HG02970 (cell line): ENCODE measurements around the gene CSNK1D.

Experiments
- ATAC-seq: cut with Tn5 transposase; IDR thresholded peaks from one replicate; pipeline ENCODE4 v1.9.1; 2021; ENCODE audit warnings: mild to moderate bottlenecking, moderate library complexity, moderate number of reproducible peaks; ENCODE audit not compliant: unreplicated experiment, low FRiP score

CSNK1D gene

GRCh38 chr17:82296511-82297279 lies 23.2 kb upstream of the CSNK1D start:
- no peak for ATAC-seq

DNA sequence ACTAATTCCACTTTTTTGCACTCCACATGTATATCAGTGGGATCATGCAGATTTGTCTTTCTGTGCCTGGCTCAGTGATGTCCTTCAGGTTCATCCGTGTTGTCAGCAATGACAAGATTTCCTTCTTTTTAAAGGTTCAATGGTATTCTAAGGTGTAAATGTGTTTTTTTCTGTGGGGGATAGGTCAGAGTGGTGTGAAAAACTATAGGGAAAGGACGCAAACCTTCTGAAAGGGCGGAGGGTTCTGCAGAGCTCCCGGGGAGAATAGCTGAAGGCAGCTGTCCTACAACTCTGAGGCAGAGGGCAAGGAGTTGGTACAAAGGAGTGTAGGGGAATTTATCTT lies 21.9 kb upstream of the CSNK1D start:
- no peak for ATAC-seq

GRCh38 chr17:82294064-82294773 lies 20.7 kb upstream of the CSNK1D start:
- ATAC-seq = no peak

DNA sequence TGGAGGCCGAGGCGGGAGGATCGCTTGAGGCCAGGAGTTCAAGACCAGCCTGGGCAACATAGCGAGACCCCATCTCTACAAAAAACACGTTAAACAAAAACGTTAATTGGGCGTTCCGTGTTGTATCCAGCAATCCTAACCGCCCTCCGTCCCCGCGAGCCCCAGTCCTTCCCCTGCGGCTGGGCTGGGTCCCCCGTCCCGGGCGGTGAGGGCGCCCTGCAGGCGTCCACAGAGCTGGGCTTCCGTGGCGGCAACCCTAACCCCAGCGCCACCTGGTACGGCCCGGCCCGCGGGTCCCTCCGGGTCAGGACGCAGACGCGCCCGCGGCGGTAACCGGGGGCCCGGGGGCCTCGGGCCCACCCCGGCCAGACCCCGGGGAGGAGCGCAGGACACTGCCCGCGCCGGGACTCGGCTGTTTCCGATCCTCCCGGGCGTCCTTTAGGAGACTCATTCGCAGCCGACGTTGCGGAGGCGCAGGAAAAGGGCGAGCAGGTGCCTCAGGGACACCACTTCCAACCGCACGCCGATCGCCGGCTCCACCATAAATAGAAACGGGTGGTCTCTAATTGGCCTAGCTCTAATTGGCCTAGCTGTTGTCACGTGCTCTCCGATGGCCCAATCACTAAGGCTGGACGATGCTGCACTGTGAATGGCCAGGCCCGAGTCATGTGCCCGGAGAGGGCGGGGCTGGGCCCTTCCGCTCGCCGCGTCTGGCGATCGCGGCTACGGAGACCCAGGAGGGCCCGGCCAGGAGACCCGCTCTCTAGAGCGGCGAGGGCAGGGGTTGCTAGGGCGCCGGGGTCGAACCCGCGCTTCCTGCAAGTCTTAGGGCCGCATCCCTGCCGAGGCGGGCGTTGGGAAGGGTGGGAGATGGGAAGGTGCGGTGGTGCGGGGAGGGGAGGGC lies 19.0 kb upstream of the CSNK1D start:
- peak; percentile 90 for ATAC-seq

- ATAC-seq = no peak
These were observed 18.2 kb upstream of the CSNK1D start for GRCh38 chr17:82291582-82292250.

DNA sequence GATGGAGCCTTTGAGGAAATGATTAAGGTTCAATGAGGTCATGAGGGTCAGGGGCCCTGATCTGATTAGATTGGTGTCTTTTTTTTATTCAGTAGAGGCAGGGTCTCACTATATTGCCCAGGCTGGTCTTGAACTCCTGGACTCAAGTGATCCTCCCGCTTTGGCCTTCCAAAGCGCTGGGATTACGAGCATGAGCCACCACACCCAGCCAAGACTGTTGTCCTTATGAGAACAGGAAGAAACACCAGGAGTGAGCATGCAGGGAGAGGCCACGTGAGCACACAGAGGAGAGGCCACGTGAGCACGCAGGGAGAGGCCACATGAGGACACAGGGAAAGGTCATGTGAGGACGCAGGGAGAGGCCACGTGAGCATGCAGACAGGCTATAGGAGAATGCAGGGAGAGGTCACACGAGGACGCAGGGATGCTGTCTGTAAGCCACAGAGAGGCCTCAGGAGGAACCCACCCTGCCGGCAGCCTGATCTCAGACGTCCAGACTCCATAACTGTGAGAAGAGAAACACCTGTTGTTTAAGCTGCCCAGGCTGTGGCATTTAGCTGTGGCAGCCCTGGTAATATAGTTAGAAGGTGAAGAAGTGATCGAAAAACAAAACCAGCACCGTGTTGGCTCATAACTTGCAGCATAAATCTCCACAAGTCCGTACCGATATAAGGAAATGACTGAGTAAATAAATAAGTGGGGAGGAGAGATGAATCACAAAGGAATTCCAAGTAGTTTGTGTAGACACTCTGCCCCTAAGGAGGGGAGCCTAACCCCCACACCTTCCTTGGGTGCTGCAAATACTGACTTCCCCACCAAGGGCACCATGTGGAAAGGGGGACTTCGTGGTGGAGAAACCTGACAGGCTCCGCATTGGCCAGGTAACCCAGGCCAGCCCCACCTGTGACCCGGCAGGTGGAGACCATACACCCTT lies 14.6 kb upstream of the CSNK1D start:
- no peak for ATAC-seq

GRCh38 chr17:82287013-82287867 lies 13.7 kb upstream of the CSNK1D start:
- ATAC-seq = no peak

- no peak for ATAC-seq
These were observed 11.6 kb upstream of the CSNK1D start for GRCh38 chr17:82285141-82285540.

DNA sequence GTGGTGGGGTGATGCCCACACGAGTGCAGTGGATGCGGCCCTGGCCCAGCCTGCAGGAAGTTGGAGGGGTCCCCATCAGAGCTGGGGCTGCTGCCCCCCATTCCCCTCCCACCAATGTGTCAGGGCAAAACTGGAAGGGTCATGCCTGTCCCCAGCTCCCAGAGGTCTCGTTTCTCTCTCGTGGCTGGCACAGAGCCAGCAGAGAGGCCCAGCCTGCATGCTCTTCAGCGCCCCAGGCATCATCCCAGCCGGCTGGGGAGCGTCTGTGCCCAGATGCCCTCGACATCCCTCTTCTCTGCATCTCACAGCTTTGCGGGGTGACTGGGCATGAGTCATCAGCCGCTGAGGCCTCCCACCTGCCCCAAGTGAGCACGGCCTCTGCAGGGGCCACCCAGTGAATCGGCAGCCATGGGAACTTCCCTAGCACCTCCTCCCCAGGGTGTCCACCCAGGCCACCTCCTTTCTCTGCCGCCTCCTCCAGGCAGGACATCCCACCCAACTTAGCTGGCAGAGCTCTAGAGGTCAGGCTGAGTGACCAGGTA lies 9.8 kb upstream of the CSNK1D start:
- ATAC-seq = no peak

DNA sequence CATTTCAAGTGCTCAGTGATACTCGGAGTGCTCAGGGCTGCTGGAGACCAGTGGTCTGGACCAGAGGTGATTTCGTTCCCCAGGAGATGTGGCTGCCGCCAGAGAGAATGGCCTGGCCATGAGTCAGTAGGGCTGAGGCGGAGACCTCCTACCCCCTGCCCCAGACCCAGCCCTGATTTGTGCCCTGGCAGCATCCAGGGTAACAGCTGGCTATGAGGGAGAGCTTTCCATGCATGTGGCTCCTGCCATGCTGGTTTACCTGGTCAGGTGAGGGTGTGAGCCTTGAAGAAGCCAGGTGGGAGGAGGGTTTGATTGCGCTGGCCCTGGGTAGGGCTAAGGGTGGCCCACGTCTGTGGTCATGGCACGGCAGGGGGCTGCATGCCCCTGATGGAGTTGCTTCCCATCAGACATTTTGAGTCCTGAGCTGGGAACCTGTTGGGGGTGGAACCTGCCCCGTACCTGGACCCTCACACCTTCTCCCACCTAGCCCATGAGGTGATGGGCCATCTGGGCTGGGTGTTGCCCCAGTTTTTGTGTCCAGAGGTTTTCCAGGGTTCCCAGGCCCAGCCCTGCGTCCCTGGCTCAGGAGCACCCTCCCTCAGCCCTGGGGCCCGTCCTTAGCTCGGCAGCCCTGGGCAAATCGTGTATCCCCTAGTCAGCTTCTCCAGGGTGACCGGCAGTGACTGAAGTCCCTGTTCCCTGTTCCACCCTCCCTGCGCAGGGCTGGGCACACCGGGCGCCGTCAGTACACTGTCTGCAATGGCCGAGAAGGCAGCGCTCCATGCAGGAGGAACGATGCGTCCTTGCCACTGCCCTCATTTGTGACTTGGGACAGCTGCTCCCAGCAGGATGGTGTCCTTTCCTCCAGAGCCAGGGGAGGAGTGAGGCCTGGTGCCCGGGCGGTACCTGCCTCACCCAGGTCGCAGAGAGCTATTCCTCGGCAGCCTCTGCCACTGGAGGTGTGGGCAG lies 9.0 kb upstream of the CSNK1D start:
- no peak for ATAC-seq

DNA sequence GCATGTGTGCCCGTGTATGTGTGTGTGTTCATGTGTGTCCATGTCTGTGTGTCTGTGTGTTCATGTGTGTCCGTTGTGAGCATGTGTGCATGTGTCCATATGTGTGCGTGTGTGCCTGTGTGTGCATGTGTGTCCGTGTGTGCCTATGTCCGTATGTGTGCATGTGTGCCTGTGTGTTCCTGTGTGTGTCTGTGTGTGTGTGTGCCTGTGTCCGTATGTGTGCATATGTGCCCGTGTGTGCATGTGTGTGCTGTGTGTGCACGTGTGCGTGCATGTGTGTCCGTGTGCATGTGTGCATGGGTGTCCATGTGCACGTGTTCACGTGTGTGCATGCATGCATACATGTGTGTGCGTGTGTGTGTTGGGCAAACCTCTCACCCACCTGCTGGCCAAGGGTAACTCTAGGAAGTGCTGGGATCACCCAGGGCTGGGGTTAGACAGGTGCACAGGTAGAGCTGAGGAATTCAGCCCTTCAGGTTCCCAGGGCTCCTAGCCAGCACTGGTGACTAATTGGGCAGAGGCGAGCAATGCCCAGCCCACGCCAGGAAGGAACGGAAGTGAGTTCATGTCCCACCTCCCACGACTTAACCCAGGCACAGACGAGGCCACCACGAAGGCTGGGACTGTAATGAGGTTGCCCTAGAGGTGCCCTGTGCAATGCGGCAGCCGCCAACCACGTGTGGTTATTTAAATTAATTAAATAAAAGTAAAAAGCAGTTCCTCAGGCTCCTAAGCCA lies 8.2 kb upstream of the CSNK1D start:
- no peak for ATAC-seq

DNA sequence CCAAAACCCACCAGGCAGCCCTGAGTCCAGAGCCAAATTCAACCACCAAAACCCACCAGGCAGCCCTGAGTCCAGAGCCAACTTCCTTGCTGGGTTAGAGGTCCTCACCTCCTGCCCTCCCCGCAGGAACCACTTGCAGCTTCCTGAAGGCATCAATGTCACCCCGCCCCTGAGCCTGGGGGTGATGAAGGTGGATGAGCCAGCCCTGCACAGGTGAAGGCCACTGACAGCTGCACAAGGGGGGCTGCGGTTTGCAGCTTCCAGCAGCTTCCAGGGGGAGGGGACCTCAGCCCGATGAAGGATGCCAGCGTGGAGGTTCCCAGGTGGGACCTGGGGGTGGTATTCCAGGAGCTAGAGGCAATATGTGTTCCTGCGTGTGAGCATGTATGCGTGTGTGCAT lies 7.6 kb upstream of the CSNK1D start:
- no peak for ATAC-seq

DNA sequence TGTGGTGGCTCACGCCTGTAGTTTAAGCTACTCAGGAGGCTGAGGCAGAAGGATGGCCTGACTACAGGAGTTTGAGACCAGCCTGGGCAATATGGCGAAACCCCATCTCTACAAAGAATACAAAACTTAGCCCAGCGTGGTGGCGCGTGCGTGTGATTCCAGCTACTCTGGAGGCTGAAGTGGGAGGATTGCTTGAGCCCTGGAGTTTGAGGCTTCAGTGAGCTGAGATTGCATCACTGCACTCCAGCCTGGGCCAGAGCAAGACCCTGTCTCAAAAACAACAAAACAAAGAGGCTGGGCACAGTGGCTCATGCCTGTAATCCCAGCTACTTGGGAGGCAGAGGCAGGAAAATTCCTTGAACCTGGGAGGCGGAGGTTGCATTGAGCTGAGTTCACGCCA lies 7.0 kb upstream of the CSNK1D start:
- ATAC-seq = no peak

- ATAC-seq = no peak
These were observed 5.4 kb upstream of the CSNK1D start for GRCh38 chr17:82278786-82279391.

DNA sequence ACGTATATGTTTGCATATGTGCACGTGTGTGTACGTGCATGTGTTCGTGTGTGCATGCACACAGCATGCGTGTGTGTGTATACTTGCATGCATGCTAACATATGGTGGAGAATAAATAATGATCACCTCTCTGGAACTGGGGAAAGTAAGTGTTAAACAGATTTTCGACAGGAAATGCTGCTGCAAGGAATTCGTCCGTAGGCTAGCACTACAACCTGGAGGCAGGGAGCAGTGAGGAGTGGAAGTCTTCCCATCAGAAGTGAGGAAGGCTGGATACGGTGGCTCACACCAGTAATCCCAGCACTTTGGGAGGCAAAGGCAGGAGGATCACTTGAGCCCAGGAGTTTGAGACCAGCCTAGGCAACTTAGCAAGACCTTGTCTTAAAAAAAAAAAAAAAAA lies 4.8 kb upstream of the CSNK1D start:
- ATAC-seq = no peak

GRCh38 chr17:82277851-82278250 lies 4.4 kb upstream of the CSNK1D start:
- ATAC-seq = no peak
